Heart right ventricle (tissue), 16 donors: ENCODE results near the gene ALK. TPM values are rescaled to one million over a fixed set of nuclear protein-coding genes. Genes with fewer than 3 reads are reported as not detected.

Experiments used
- ATAC-seq, 8 donors: fragments of 200-7000 bp; cut with Tn5 transposase; one replicate each; pipeline ENCODE4 v1.9.1; 2020; ENCODE audit warnings: mild to moderate bottlenecking in 8 of 8, moderate library complexity in 8 of 8, moderate number of reproducible peaks in 1 of 8
- DNase-seq, 2 donors: peaks; one replicate each; pipeline ENCODE4 v3.0.0-alpha.2; 2020
- H3K27ac ChIP-seq, 10 donors: fragments of 200-600 bp; sonication (generic) in 2 of 10; one replicate each; pipeline versions ENCODE4 v1.5.0 to v1.8.0; 2020 to 2022; ENCODE audit warnings: mild to moderate bottlenecking in 3 of 10
- H3K27me3 ChIP-seq, 7 donors: fragments of 200-600 bp; one replicate each; pipeline ENCODE4 v1.8.0; 2021 to 2022; ENCODE audit warnings: mild to moderate bottlenecking in 2 of 7
- H3K36me3 ChIP-seq, 9 donors: fragments of 200-600 bp; sonication (generic) in 1 of 9; one replicate each; pipeline versions ENCODE4 v1.5.0 to v1.8.0; 2020 to 2022; ENCODE audit warnings: mild to moderate bottlenecking in 2 of 9
- H3K4me1 ChIP-seq, 9 donors: fragments of 200-600 bp; sonication (generic) in 1 of 9; one replicate each; pipeline versions ENCODE4 v1.5.0 to v1.8.0; 2020 to 2022; ENCODE audit warnings: mild to moderate bottlenecking in 4 of 9
- H3K4me3 ChIP-seq, 10 donors: fragments of 200-600 bp; sonication (generic) in 2 of 10; one replicate each; pipeline versions ENCODE4 v1.5.0 to v1.8.0; 2020 to 2022; ENCODE audit warnings: mild to moderate bottlenecking in 7 of 10, moderate library complexity in 2 of 10
- H3K9me3 ChIP-seq, 11 donors: fragments of 200-600 bp in 10 of 11; sonication (generic) in 2 of 11; one replicate each; pipeline versions ENCODE4 v1.5.0 to v1.8.0; 2013 to 2022; ENCODE audit warnings: mild to moderate bottlenecking in 2 of 11, control low read depth in 1 of 11, moderate library complexity in 1 of 11
- WGBS, 2 donors: extraction: QIAGEN DNeasy Blood & Tissue Kit; methylation state at CpG; one replicate each; pipeline ENCODE4 v1.1.7; 2013; ENCODE audit warnings: inconsistent platforms in 1 of 2; 5-methylcytosine and 5-hydroxymethylcytosine counted together
- intact Hi-C, 10 donors: fragments of 100-400 bp; cut with DNase I; formaldehyde crosslinking; loops; one replicate each; pipeline versions ENCODE4 v1.11.1 to v1.14.2; 2022
- polyA plus RNA-seq, 2 donors: library from polyadenylated mRNA; stranded (reverse); fragments of 200-250 nt; gene quantifications; one replicate each; pipeline ENCODE4 v1.2.3, GENCODE V29; 2013
- total RNA-seq, 10 donors: library from RNA; stranded (reverse); fragmentation: NEBNext Ultra II Directional in 3 of 10; extraction: Animal tissue kit (Norgen Biotek cat#: 25700) in 3 of 10; gene quantifications; one replicate each; pipeline versions ENCODE4 v1.2.1 to v1.2.4, GENCODE V29; 2021 to 2023
- TF ChIP-seq, protein P1 (sequence below), 9 donors: fragments of 200-600 bp; sonication (generic) in 2 of 9; IDR thresholded peaks; one replicate each; pipeline versions ENCODE4 v1.5.0 to v1.8.0; 2021 to 2022; ENCODE audit warnings: antibody characterized with exemption in 9 of 9, mild to moderate bottlenecking in 5 of 9, moderate library complexity in 1 of 9
- donor health status: Arrhythmogenic right ventricular cardiomyopathy.
- donor health status: ischemic (EF 13 %, LVEDD 7.1; RV severe dilation, severe dysfunction).
- donor health status: healthy with polysubstance abuse.
- donor health status: DM: no; HTN: yes; CAD: no.
- donor health status: DM: no; HTN: no; CAD: no.
- donor health status: ischemic (EF 25% LVEDD 6.9; RV normal size, moderate dysfunction).
- donor health status: ischemic (EF 25% LVEDD 5.7; RV mildly dilated, moderate dysfunction).
- donor health status: healthy.
- donor health status: DM: yes; HTN: yes; CAD: no.
- donor health status: Ischemic cardiomyopathy.
- donor health status: ischemic (EF 35%, LVEDD 5.7; RV mildly dilated, moderate dysfunction).
- donor health status: nonischemic (EF 11% LVEDD 7.7; RV severe dilation, severe dysfunction).
- donor health status: DM: yes; HTN: yes; CAD: no.
- donor health status: PGD.
- donor health status: ischemic (EF 29% LVEDD 5.4; RV normal size, mild dysfunction).
- donor health status: nonischemic (EF 23%, LVEDD 6.1; RV moderate dilation, normal function).

Gene ALK
- total and polyA plus RNA-seq, 12 donors: 0.01 to 0.24 (median 0.08) TPM; not detected in 7

DNA sequence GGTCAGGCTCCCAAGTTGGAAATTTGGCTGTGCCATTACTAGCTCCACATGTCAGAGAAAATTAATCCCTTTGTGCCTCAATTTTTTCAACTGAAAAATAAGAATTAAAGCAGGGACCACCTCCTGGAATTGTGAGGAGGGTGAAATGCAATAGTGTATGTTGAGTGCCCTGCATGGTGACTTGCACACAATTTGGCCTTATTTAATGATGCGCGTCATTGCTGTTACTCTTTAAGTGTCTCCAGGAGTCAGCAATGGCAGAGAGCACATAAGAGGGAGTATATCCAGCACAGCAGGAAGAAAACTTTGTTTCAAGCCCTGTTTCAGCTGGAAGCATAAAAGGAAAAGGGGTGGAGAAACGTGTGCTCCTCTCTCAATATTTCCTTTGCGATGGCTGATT lies 215.8 kb downstream of the ALK start:
- ATAC-seq (no peak), DNase-seq (no peak)
- WGBS, 2 donors: 82 to 84% methylated on average over 4 of the region's 4 CpGs
- Histone ChIP-seq H3K36me3 (no peaks in the 10 kb centered on the region), H3K9me3 (no peaks in the 10 kb centered on the region), H3K27ac (no peak overlapping the region), H3K27me3 (peaks cover 0 to 3% (median 0%) of the 10 kb centered on the region in 7 donors), H3K4me3 (no peak overlapping the region), H3K4me1 (no peaks in the 10 kb centered on the region)
- TF ChIP-seq, protein P1, sequence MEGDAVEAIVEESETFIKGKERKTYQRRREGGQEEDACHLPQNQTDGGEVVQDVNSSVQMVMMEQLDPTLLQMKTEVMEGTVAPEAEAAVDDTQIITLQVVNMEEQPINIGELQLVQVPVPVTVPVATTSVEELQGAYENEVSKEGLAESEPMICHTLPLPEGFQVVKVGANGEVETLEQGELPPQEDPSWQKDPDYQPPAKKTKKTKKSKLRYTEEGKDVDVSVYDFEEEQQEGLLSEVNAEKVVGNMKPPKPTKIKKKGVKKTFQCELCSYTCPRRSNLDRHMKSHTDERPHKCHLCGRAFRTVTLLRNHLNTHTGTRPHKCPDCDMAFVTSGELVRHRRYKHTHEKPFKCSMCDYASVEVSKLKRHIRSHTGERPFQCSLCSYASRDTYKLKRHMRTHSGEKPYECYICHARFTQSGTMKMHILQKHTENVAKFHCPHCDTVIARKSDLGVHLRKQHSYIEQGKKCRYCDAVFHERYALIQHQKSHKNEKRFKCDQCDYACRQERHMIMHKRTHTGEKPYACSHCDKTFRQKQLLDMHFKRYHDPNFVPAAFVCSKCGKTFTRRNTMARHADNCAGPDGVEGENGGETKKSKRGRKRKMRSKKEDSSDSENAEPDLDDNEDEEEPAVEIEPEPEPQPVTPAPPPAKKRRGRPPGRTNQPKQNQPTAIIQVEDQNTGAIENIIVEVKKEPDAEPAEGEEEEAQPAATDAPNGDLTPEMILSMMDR (IDR thresholded peaks at IDR 0.05): no peak
- intact Hi-C loops: no loop called here

DNA sequence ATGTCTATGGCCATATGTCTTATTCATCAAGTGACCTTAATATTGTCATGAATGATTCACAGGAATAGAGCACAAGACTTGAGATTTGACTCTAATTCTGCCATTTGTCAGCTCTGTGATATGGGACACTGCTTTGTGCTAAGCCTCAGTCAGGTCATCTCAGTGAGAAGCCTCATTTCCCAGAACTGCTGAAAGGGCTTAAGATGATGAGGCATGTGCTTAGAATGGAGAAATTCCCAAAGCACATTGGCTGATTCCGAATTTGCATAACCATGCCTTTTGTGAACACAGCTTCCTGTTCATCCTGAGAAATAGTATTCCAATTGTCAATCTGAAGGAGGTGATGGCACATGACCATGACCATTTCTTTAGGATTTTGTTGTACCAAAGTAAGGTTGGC lies 218.1 kb downstream of the ALK start:
- TF ChIP-seq, protein P1 (IDR thresholded peaks at IDR 0.05): no peak
- ATAC-seq (no peak), DNase-seq (no peak)
- no peak overlapping the region for H3K4me3 ChIP-seq
- no peaks in the 10 kb centered on the region for H3K4me1 ChIP-seq
- H3K9me3 ChIP-seq: no peaks in the 10 kb centered on the region
- 82% methylated on average over 1 of the region's 1 CpG for WGBS, 2 donors
- H3K27ac ChIP-seq: no peak overlapping the region
- intact Hi-C loops: no loop called here
- H3K36me3 ChIP-seq: no peaks in the 10 kb centered on the region
- H3K27me3 ChIP-seq: peaks cover 0 to 3% (median 0%) of the 10 kb centered on the region in 7 donors

DNA sequence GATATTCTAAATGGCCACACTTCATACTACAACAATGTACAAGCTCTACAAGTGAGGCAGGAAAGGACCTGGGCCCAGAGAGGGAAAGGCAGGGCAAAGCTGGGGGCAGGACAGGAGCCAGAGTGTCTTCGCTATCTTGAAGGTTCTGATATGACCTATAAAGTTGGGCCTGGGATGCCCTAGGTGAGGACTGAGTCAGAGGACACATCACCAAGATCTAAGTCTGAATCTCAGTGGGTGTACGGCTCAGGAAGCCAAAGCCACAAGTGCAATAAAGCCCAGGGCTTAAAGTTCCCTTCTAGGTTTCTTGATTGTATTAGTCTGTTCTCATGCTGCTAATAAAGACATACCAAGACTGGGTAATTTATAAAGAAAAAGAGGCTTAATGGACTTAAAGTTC lies 219.1 kb downstream of the ALK start:
- Histone ChIP-seq H3K4me3 (no peak overlapping the region), H3K4me1 (no peaks in the 10 kb centered on the region), H3K36me3 (no peaks in the 10 kb centered on the region), H3K27ac (no peak overlapping the region), H3K9me3 (no peaks in the 10 kb centered on the region), H3K27me3 (no peaks in the 10 kb centered on the region)
- ATAC-seq: no peak
- intact Hi-C loops: no loop called here
- TF ChIP-seq, protein P1 (IDR thresholded peaks at IDR 0.05): no peak
- DNase-seq: no peak
- WGBS, 2 donors: 84 to 87% methylated on average over 2 of the region's 2 CpGs

DNA sequence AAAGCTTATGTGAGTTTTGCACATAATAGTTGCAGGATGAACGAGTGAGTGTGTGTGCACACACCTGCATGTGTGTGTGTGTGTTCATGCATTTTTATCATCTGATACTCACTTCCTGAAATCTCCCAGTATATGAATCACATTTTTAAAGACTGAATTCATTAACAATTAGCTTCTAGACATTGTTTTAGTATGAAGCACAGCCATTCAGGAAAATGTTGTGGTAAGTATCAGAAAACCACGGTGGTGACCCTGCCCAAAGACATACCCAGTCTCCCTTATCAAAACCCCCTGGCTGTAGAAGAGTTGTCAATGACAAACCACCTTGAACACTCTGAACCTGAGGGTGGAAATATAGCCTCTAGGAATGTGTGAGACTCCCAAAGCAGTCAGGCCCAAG lies 220.8 kb downstream of the ALK start:
- no peaks in the 10 kb centered on the region for H3K4me1 ChIP-seq
- no peak overlapping the region for H3K4me3 ChIP-seq
- H3K27ac ChIP-seq: no peak overlapping the region
- TF ChIP-seq, protein P1 (IDR thresholded peaks at IDR 0.05): no peak
- intact Hi-C loops: no loop called here
- H3K36me3 ChIP-seq: no peaks in the 10 kb centered on the region
- DNase-seq (no peak), ATAC-seq (no peak)
- H3K27me3 ChIP-seq: no peaks in the 10 kb centered on the region
- 80 to 82% methylated on average over 2 of the region's 2 CpGs for WGBS, 2 donors
- H3K9me3 ChIP-seq: no peaks in the 10 kb centered on the region
